ENCODE measurements around the gene SLC16A13.

DNA sequence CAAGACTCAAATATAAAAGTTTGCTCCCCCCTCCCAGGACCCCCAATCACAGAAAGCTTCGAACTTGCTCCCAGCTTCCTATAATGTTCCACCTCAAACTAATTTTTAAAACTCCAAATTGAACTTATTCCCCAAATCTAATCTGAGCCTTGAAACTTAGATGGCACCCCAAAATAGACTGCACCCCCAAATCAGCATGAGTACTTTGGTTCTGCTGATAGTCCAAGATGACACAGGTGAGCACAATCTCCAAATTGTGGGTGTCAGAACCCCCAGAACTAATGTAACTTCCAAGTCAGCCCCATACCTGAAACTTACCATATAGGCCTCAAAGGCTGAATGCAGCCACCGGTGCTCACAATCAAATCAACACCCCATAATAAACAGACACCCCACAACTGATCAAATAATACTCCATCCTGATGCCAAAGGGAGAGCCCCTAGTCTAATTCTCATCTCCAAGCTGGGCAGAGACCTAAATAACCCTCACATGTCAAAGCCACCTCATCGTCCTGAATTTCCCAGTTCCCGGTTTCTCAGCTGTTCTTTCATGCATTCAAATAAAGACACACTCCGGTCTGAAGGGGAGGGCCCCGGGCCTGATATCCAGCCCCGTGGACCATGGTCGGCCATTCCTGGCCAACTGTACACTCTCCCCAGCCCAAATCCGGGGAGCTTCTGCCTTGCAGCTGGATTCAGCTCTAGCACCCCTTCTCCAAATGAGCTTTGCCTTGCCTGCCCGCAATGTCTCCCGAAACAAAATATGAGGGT is 14.7 kb upstream of the SLC16A13 start:
- no peak for TF ChIP-seq EZH2 (IDR thresholded peaks at IDR 0.05; ENCODE audit: low read depth)
- TF ChIP-seq, protein P1, sequence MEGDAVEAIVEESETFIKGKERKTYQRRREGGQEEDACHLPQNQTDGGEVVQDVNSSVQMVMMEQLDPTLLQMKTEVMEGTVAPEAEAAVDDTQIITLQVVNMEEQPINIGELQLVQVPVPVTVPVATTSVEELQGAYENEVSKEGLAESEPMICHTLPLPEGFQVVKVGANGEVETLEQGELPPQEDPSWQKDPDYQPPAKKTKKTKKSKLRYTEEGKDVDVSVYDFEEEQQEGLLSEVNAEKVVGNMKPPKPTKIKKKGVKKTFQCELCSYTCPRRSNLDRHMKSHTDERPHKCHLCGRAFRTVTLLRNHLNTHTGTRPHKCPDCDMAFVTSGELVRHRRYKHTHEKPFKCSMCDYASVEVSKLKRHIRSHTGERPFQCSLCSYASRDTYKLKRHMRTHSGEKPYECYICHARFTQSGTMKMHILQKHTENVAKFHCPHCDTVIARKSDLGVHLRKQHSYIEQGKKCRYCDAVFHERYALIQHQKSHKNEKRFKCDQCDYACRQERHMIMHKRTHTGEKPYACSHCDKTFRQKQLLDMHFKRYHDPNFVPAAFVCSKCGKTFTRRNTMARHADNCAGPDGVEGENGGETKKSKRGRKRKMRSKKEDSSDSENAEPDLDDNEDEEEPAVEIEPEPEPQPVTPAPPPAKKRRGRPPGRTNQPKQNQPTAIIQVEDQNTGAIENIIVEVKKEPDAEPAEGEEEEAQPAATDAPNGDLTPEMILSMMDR (conservative IDR thresholded peaks at IDR 0.05): no peak

Measured in PC-9 (cell line).